Gastrocnemius medialis (tissue), 4 donors: ENCODE data around the gene NIPBL.

Source experiments
- CTCF ChIP-seq, 5 experiments: fragments of 450-650 bp in 3 of 5; fragments of 200-600 bp in 2 of 5; sonication (generic) in 2 of 5; IDR thresholded peaks in 4 of 5; conservative IDR thresholded peaks in 1 of 5; 1 replicate in 4 of 5; 2 replicates in 1 of 5; pipeline ENCODE4 v1.5.1; 2016 to 2019; ENCODE audit warnings: antibody characterized with exemption in 5 of 5, mild to moderate bottlenecking in 3 of 5, moderate library complexity in 3 of 5
- POLR2A ChIP-seq, 2 donors: fragments of 450-650 bp; IDR thresholded peaks; one replicate each; pipeline ENCODE4 v1.6.1; 2017; ENCODE audit warnings: antibody characterized with exemption in 2 of 2, mild to moderate bottlenecking in 2 of 2, moderate library complexity in 2 of 2

- TF ChIP-seq POLR2A (IDR thresholded peaks at IDR 0.05) (no peak), CTCF (IDR thresholded peaks at IDR 0.05 in 4 of 5, conservative IDR thresholded peaks at IDR 0.05 in 1 of 5) (no peak)
Observed at GRCh38 chr5:36948041-36948440, 71.5 kb downstream of the NIPBL start.
